ENCODE data around the gene VASH1.

The VASH1 gene

GRCh38 chr14:76736514-76736913 lies 24.8 kb upstream of the VASH1 start:
- H3K4me3 ChIP-seq (ENCODE audit: low read length), result no peak overlapping the region

GRCh38 chr14:76741074-76741473 lies 20.2 kb upstream of the VASH1 start:
- Histone ChIP-seq H3K9me2 (replicated peaks; ENCODE audit: insufficient read depth, low read length) (no peaks in the 10 kb centered on the region), H3K9me3 (replicated peaks; ENCODE audit: insufficient read depth, low read length) (no peaks in the 10 kb centered on the region), H3K27me3 (replicated peaks; ENCODE audit: insufficient read depth, low read length) (no peaks in the 10 kb centered on the region), H3K36me3 (replicated peaks; ENCODE audit: insufficient read depth, low read length) (no peaks in the 10 kb centered on the region), H3K79me2 (ENCODE audit: low read length) (no peaks in the 10 kb centered on the region), H2AFZ (ENCODE audit: low read length) (no peak overlapping the region), H3K4me1 (ENCODE audit: low read length) (no peaks in the 10 kb centered on the region), H3F3A (ENCODE audit: insufficient read depth, low read length) (no peaks in the 10 kb centered on the region), H3K27ac (ENCODE audit: low read length) (no peak overlapping the region), H3K9ac (ENCODE audit: low read length) (no peak overlapping the region), H3K4me3 (ENCODE audit: low read length) (no peak overlapping the region), H3K4me2 (ENCODE audit: low read depth, low read length) (no peak overlapping the region), H4K20me1 (ENCODE audit: insufficient read depth, low read length) (no peaks in the 10 kb centered on the region)
- no peak for TF ChIP-seq CTCF (IDR thresholded peaks at IDR 0.05; ENCODE audit: low read length)
- no peak for TF ChIP-seq EZH2 (optimal IDR thresholded peaks at IDR 0.05; ENCODE audit: low read depth, low read length)
- TF ChIP-seq EZH2phosphoT487 (IDR thresholded peaks at IDR 0.05; ENCODE audit: low read length), result no peak
- no peak for DNase-seq

More at GRCh38 chr14:76736514-76736913, 24.8 kb upstream of the VASH1 start:
- no peak overlapping the region for H3K27ac ChIP-seq (ENCODE audit: low read length)
- no peaks in the 10 kb centered on the region for H3K9me2 ChIP-seq (replicated peaks; ENCODE audit: insufficient read depth, low read length)
- H3F3A ChIP-seq (ENCODE audit: insufficient read depth, low read length), result no peaks in the 10 kb centered on the region
- no peaks in the 10 kb centered on the region for H3K9me3 ChIP-seq (replicated peaks; ENCODE audit: insufficient read depth, low read length)
- H3K4me1 ChIP-seq (ENCODE audit: low read length), result no peaks in the 10 kb centered on the region
- no peaks in the 10 kb centered on the region for H3K79me2 ChIP-seq (ENCODE audit: low read length)
- H3K27me3 ChIP-seq (replicated peaks; ENCODE audit: insufficient read depth, low read length), result no peaks in the 10 kb centered on the region
- no peaks in the 10 kb centered on the region for H4K20me1 ChIP-seq (ENCODE audit: insufficient read depth, low read length)
- no peak overlapping the region for H3K9ac ChIP-seq (ENCODE audit: low read length)
- no peak overlapping the region for H3K4me2 ChIP-seq (ENCODE audit: low read depth, low read length)
- no peak overlapping the region for H2AFZ ChIP-seq (ENCODE audit: low read length)
- H3K36me3 ChIP-seq (replicated peaks; ENCODE audit: insufficient read depth, low read length), result no peaks in the 10 kb centered on the region
- no peak for DNase-seq
- TF ChIP-seq EZH2phosphoT487 (IDR thresholded peaks at IDR 0.05; ENCODE audit: low read length), result no peak
- no peak for TF ChIP-seq CTCF (IDR thresholded peaks at IDR 0.05; ENCODE audit: low read length)
- TF ChIP-seq EZH2 (optimal IDR thresholded peaks at IDR 0.05; ENCODE audit: low read depth, low read length), result no peak

GRCh38 chr14:76742185-76742584 lies 19.1 kb upstream of the VASH1 start:
- H3K36me3 ChIP-seq (replicated peaks; ENCODE audit: insufficient read depth, low read length), result no peaks in the 10 kb centered on the region
- H3F3A ChIP-seq (ENCODE audit: insufficient read depth, low read length), result no peaks in the 10 kb centered on the region
- no peak overlapping the region for H2AFZ ChIP-seq (ENCODE audit: low read length)
- no peak overlapping the region for H3K27ac ChIP-seq (ENCODE audit: low read length)
- H3K9me2 ChIP-seq (replicated peaks; ENCODE audit: insufficient read depth, low read length), result no peaks in the 10 kb centered on the region
- H3K9ac ChIP-seq (ENCODE audit: low read length), result no peak overlapping the region
- no peaks in the 10 kb centered on the region for H3K4me1 ChIP-seq (ENCODE audit: low read length)
- no peak overlapping the region for H3K4me2 ChIP-seq (ENCODE audit: low read depth, low read length)
- TF ChIP-seq CTCF (IDR thresholded peaks at IDR 0.05; ENCODE audit: low read length) (no peak), EZH2phosphoT487 (IDR thresholded peaks at IDR 0.05; ENCODE audit: low read length) (no peak)
- no peak overlapping the region for H3K4me3 ChIP-seq (ENCODE audit: low read length)
- no peaks in the 10 kb centered on the region for H3K9me3 ChIP-seq (replicated peaks; ENCODE audit: insufficient read depth, low read length)
- H4K20me1 ChIP-seq (ENCODE audit: insufficient read depth, low read length), result no peaks in the 10 kb centered on the region
- no peak for DNase-seq
- no peaks in the 10 kb centered on the region for H3K27me3 ChIP-seq (replicated peaks; ENCODE audit: insufficient read depth, low read length)
- H3K79me2 ChIP-seq (ENCODE audit: low read length), result no peaks in the 10 kb centered on the region

All from MM.1S (cell line).